GM12878 (cell line): ENCODE results near the gene SEMA4D. TPM values are rescaled to one million over a fixed set of nuclear protein-coding genes. Genes with fewer than 3 reads are reported as not detected.

Source experiments
- ASH2L ChIP-seq: fragments of 300-600, 200-600 bp; sonication (generic); IDR thresholded peaks from 2 replicates; pipeline ENCODE4 v1.6.1; 2017; ENCODE audit warnings: low read depth, mild to moderate bottlenecking, borderline replicate concordance
- BMI1 ChIP-seq: fragments of 450-650 bp; IDR thresholded peaks from 2 replicates; pipeline ENCODE4 v1.6.1; 2016; ENCODE audit warnings: mild to moderate bottlenecking, moderate library complexity, borderline replicate concordance
- CHD4 ChIP-seq: fragments of 200-600 bp; sonication (generic); IDR thresholded peaks from 2 replicates; pipeline ENCODE4 v1.6.1; 2016; ENCODE audit warnings: mild to moderate bottlenecking
- CREM ChIP-seq: IDR thresholded peaks from 2 replicates; pipeline ENCODE4 v1.6.1; 2014; ENCODE audit warnings: antibody characterized with exemption, low read depth
- CTCF ChIP-seq, 3 experiments: IDR thresholded peaks in 2 of 3; conservative IDR thresholded peaks in 1 of 3; 2 replicates each; pipeline ENCODE4 v1.5.1; 2011; ENCODE audit warnings: low read depth in 3 of 3, low read length in 3 of 3, mild to moderate bottlenecking in 3 of 3, control low read depth in 2 of 3, moderate library complexity in 2 of 3, inconsistent platforms in 1 of 3, mixed read lengths in 1 of 3; ENCODE audit not compliant: control insufficient read depth in 2 of 3, insufficient read depth in 1 of 3; ENCODE audit errors: extremely low read depth in 1 of 3
- FOS ChIP-seq: IDR thresholded peaks from 3 replicates; pipeline ENCODE4 v1.6.1; 2011; ENCODE audit warnings: borderline replicate concordance; ENCODE audit not compliant: insufficient read length; ENCODE audit errors: extremely low read depth
- HDGF ChIP-seq: fragments of 450-650 bp; IDR thresholded peaks from 2 replicates; pipeline ENCODE4 v1.6.1; 2016; ENCODE audit warnings: antibody characterized with exemption
- IRF3 ChIP-seq: fragments of 450-650 bp; IDR thresholded peaks from 2 replicates; pipeline ENCODE4 v1.6.1; 2014; ENCODE audit warnings: mild to moderate bottlenecking
- JUND ChIP-seq: IDR thresholded peaks from 2 replicates; pipeline ENCODE4 v1.6.1; 2012; ENCODE audit warnings: low read depth, mild to moderate bottlenecking, low read length, improper control_type of control experiment, moderate library complexity
- NR2F1 ChIP-seq: fragments of 450-650 bp; conservative IDR thresholded peaks from 2 replicates; pipeline ENCODE4 v1.6.1; 2017; ENCODE audit warnings: mild to moderate bottlenecking
- PAX5 ChIP-seq: IDR thresholded peaks from 2 replicates; pipeline ENCODE4 v1.6.1; 2011; ENCODE audit warnings: low read depth, low read length, borderline replicate concordance
- PAX8 ChIP-seq: fragments of 450-650 bp; IDR thresholded peaks from 2 replicates; pipeline ENCODE4 v1.6.1; 2017; ENCODE audit warnings: mild to moderate bottlenecking, moderate library complexity
- POU2F2 ChIP-seq: IDR thresholded peaks from 3 replicates; pipeline ENCODE4 v1.6.1; 2011; ENCODE audit warnings: low read depth, mild to moderate bottlenecking, low read length, borderline replicate concordance
- REST ChIP-seq: IDR thresholded peaks from 2 replicates; pipeline ENCODE4 v1.6.1; 2012; ENCODE audit warnings: mild to moderate bottlenecking, low read depth, low read length
- SMC3 ChIP-seq: IDR thresholded peaks from 2 replicates; pipeline ENCODE4 v1.6.1; 2011; ENCODE audit warnings: low read length, improper control_type of control experiment, borderline replicate concordance
- TARDBP ChIP-seq: IDR thresholded peaks from 2 replicates; pipeline ENCODE4 v1.6.1; 2016; ENCODE audit warnings: borderline replicate concordance
- WRNIP1 ChIP-seq: IDR thresholded peaks from 2 replicates; pipeline ENCODE4 v1.6.1; 2011; ENCODE audit warnings: low read depth, low read length, improper control_type of control experiment, borderline replicate concordance
- ZBED1 ChIP-seq: IDR thresholded peaks from 2 replicates; pipeline ENCODE4 v1.6.1; 2016; ENCODE audit warnings: borderline replicate concordance
- ZBTB4 ChIP-seq: fragments of 450-650 bp; formaldehyde crosslinking; IDR thresholded peaks from 2 replicates; pipeline ENCODE4 v1.4.0; 2022; ENCODE audit warnings: mild to moderate bottlenecking, moderate library complexity
- ZNF24 ChIP-seq: fragments of 450-650 bp; IDR thresholded peaks from 2 replicates; pipeline ENCODE4 v1.6.1; 2017; ENCODE audit warnings: antibody characterized with exemption, mild to moderate bottlenecking
- ZSCAN29 ChIP-seq: fragments of 450-650 bp; IDR thresholded peaks from 2 replicates; pipeline ENCODE4 v1.6.1; 2017; ENCODE audit warnings: mild to moderate bottlenecking, moderate library complexity
- polyA plus RNA-seq, 11 experiments: library from polyadenylated mRNA; depleted of rRNA in 4 of 11; unstranded in 6 of 11; stranded (reverse) in 5 of 11; fragments of >200 nt; fragmentation: Nextera tagmentation in 4 of 11; fragmentation: Illumina TruSeq in 1 of 11; extraction: Ambion mirVana in 4 of 11; extraction: Trizol in 1 of 11; gene quantifications; 1 replicate in 1 of 11; 2 replicates in 10 of 11; pipeline versions ENCODE4 v1.2.1 to v1.2.3, GENCODE V29; 2011 to 2016; ENCODE audit warnings: inconsistent platforms in 2 of 11, missing spikeins in 2 of 11, low read depth in 1 of 11
- total RNA-seq, 4 experiments: library from RNA; depleted of rRNA in 3 of 4; stranded (reverse); fragments of >200 nt in 3 of 4; fragmentation: Illumina TruSeq in 1 of 4; extraction: Trizol in 1 of 4; gene quantifications; 2 replicates each; pipeline versions ENCODE4 v1.2.1 to v1.2.3, GENCODE V29; 2013 to 2021

SEMA4D gene
- total and polyA plus RNA-seq, 10 of the 15 experiments (the other 5 are each of a cell fraction or from before 2014, with no cell fraction given): 15.1 to 136 (median 39.6) TPM

GRCh38 chr9:89428901-89429890, 68.7 kb downstream of the SEMA4D start (continued):
- TF ChIP-seq WRNIP1 (no peak), CTCF (IDR thresholded peaks at IDR 0.05 in 2 of 3, conservative IDR thresholded peaks at IDR 0.05 in 1 of 3; ENCODE audit: control insufficient read depth in 2 of 3, extremely low read depth in 1 of 3, insufficient read depth in 1 of 3, low read depth in 3 of 3, low read length in 3 of 3) (peak; percentile 60 to 84 (median 74)), ZSCAN29 (no peak), ZBED1 (no peak), JUND (no peak), CREM (0 out of 2 replicates have a peak, but pooled peaks have one; percentile 30), FOS (no peak), POU2F2 (no peak), REST (no peak), BMI1 (no peak), ZNF24 (no peak), SMC3 (peak; percentile 73; the same call in 1 of the 2 replicates), ZBTB4 (CRISPR knock-in tag) (no peak), IRF3 (no peak), PAX8 (no peak), HDGF (0 out of 2 replicates have a peak, but pooled peaks have one; percentile 67), ASH2L (no peak), NR2F1 (no peak), CHD4 (no peak), PAX5 (no peak), TARDBP (no peak)
